Globus pallidus (tissue), 1 donor: ENCODE measurements around the gene HDAC1.

Source experiments
- DNase-seq: peaks from one replicate; pipeline ENCODE4 v3.0.0-alpha.2; 2015; ENCODE audit warnings: low spot score

Gene HDAC1

GRCh38 chr1:32373996-32374592 is 82.2 kb downstream of the HDAC1 start:
- no peak for DNase-seq

GRCh38 chr1:32376199-32376598 is 84.3 kb downstream of the HDAC1 start:
- no peak for DNase-seq

GRCh38 chr1:32377541-32378220 is 85.8 kb downstream of the HDAC1 start:
- DNase-seq, result no peak

- no peak for DNase-seq
These were observed 88.2 kb downstream of the HDAC1 start for GRCh38 chr1:32380057-32380456.
